ENCODE results near the gene COL9A3.

DNA sequence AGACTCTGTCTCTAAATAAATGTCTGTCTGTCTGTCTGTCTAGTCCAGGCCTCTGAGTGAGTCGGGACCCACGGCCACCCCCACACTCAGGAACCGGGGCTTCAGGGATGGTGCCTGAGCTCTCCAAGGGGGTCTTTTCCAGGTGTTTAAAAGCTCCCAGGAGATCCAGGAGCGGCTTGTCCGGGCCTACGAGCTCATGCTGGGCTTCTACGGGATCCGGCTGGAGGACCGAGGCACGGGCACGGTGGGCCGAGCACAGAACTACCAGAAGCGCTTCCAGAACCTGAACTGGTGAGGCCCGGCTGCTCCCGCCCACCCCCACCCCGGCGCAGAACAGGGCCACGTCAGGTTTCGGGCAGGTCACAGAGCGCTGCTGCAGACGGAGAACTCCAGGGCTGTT, 5.5 kb upstream of the COL9A3 start:
- TF ChIP-seq, protein P1, sequence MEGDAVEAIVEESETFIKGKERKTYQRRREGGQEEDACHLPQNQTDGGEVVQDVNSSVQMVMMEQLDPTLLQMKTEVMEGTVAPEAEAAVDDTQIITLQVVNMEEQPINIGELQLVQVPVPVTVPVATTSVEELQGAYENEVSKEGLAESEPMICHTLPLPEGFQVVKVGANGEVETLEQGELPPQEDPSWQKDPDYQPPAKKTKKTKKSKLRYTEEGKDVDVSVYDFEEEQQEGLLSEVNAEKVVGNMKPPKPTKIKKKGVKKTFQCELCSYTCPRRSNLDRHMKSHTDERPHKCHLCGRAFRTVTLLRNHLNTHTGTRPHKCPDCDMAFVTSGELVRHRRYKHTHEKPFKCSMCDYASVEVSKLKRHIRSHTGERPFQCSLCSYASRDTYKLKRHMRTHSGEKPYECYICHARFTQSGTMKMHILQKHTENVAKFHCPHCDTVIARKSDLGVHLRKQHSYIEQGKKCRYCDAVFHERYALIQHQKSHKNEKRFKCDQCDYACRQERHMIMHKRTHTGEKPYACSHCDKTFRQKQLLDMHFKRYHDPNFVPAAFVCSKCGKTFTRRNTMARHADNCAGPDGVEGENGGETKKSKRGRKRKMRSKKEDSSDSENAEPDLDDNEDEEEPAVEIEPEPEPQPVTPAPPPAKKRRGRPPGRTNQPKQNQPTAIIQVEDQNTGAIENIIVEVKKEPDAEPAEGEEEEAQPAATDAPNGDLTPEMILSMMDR (conservative IDR thresholded peaks at IDR 0.05; ENCODE audit: low read length): no peak
- no peak for TF ChIP-seq EZH2phosphoT487 (IDR thresholded peaks at IDR 0.05; ENCODE audit: borderline replicate concordance)

Data from Loucy (cell line).